T-helper 22 cell (primary cell): ENCODE results near the gene PRTG.
"Not testable (repeated sequence)": the region's sequence is repeated elsewhere in the genome, so short reads cannot be mapped to it uniquely, and the experiment has no call there.

Source experiments
- DNase-seq: peaks from one replicate; pipeline ENCODE4 v3.0.0-alpha.2; 2020; ENCODE audit warnings: low read depth

PRTG gene

GRCh38 chr15:55742498-55742926, 440 bp downstream of the PRTG start:
- DNase-seq, result no peak

GRCh38 chr15:55741833-55742497, 987 bp downstream of the PRTG start:
- DNase-seq, result no peak

- no peak for DNase-seq
Observed at GRCh38 chr15:55740981-55741832, 1.7 kb downstream of the PRTG start.

GRCh38 chr15:55740359-55740878, 2.5 kb downstream of the PRTG start:
- DNase-seq, result no peak

- DNase-seq, result no peak
Observed at GRCh38 chr15:55739641-55740040, 3.3 kb downstream of the PRTG start.

GRCh38 chr15:55738715-55739114, 4.2 kb downstream of the PRTG start:
- no peak for DNase-seq

GRCh38 chr15:55737373-55737772, 5.6 kb downstream of the PRTG start:
- DNase-seq, result no peak

GRCh38 chr15:55736756-55737155, 6.2 kb downstream of the PRTG start:
- no peak for DNase-seq

- no peak for DNase-seq
Observed at GRCh38 chr15:55734641-55735040, 8.3 kb downstream of the PRTG start.

GRCh38 chr15:55733461-55733860, 9.5 kb downstream of the PRTG start:
- DNase-seq, result not testable (repeated sequence)

- no peak for DNase-seq
Observed at GRCh38 chr15:55721554-55722185, 21.3 kb downstream of the PRTG start.

- DNase-seq, result no peak
Observed at GRCh38 chr15:55715355-55716076, 27.4 kb downstream of the PRTG start.

GRCh38 chr15:55714064-55714463, 28.9 kb downstream of the PRTG start:
- no peak for DNase-seq

- DNase-seq, result no peak
Observed at GRCh38 chr15:55712363-55712762, 30.6 kb downstream of the PRTG start.

- no peak for DNase-seq
Observed at GRCh38 chr15:55710286-55710685, 32.7 kb downstream of the PRTG start.

- DNase-seq, result no peak
Observed at GRCh38 chr15:55709458-55709857, 33.5 kb downstream of the PRTG start.

- no peak for DNase-seq
Observed at GRCh38 chr15:55708720-55709119, 34.2 kb downstream of the PRTG start.

- DNase-seq, result no peak
Observed at GRCh38 chr15:55707951-55708350, 35.0 kb downstream of the PRTG start.

- DNase-seq, result no peak
Observed at GRCh38 chr15:55707518-55707917, 35.4 kb downstream of the PRTG start.

GRCh38 chr15:55703873-55704301, 39.1 kb downstream of the PRTG start:
- no peak for DNase-seq

GRCh38 chr15:55700876-55701275, 42.1 kb downstream of the PRTG start:
- no peak for DNase-seq

GRCh38 chr15:55698653-55699052, 44.3 kb downstream of the PRTG start:
- DNase-seq, result no peak
